BJ (cell line): ENCODE data around the gene TRIM71. TPM values are rescaled to one million over a fixed set of nuclear protein-coding genes. Genes with fewer than 3 reads are reported as not detected.

Source experiments
- CTCF ChIA-PET: fragments of 350-600 bp; formaldehyde crosslinking; extraction: SDS; loops from one replicate; lab custom pipeline; 2021; ENCODE audit warnings: antibody characterized with exemption, inconsistent platforms; lab: Yijun Ruan, JAX
- POLR2A ChIA-PET: fragments of 300-600 bp; sonication (Branson Sonifier 250); formaldehyde crosslinking; extraction: SDS; loops from one replicate; lab custom pipeline; 2021; ENCODE audit warnings: antibody characterized with exemption; lab: Charles Lee
- DNase-seq: peaks from one replicate; pipeline ENCODE4 v3.0.0-alpha.2; 2011; ENCODE audit warnings: low read depth
- H3K27me3 ChIP-seq: 2 replicates; pipeline ENCODE4 v1.6.0; 2011; ENCODE audit warnings: low read length; ENCODE audit not compliant: control insufficient read depth, insufficient read depth
- H3K36me3 ChIP-seq: 2 replicates; pipeline ENCODE4 v1.5.1; 2011; ENCODE audit warnings: low read length; ENCODE audit not compliant: control insufficient read depth, insufficient read depth
- H3K4me3 ChIP-seq: 2 replicates; pipeline ENCODE4 v1.5.1; 2011; ENCODE audit warnings: low read depth, mild to moderate bottlenecking, control low read depth, low read length
- CTCF ChIP-seq: IDR thresholded peaks from 2 replicates; pipeline ENCODE4 v1.5.1; 2011; ENCODE audit warnings: low read depth, mild to moderate bottlenecking, control low read depth, inconsistent platforms, low read length, moderate library complexity; ENCODE audit not compliant: insufficient read depth
- polyA plus RNA-seq: library from polyadenylated mRNA; depleted of rRNA; stranded (reverse); fragments of >200 nt; gene quantifications from 2 replicates; pipeline ENCODE4 v1.2.3, GENCODE V29; 2011

Gene TRIM71
- polyA plus RNA-seq, 1 experiment, result not detected

GRCh38 chr3:32840086-32840841 is 22.5 kb downstream of the TRIM71 start:
- Histone ChIP-seq H3K27me3 (peaks cover 12% of the 10 kb centered on the region), H3K36me3 (no peaks in the 10 kb centered on the region), H3K4me3 (no peak overlapping the region)
- TF ChIP-seq CTCF, result no peak
- CTCF ChIA-PET, result no interaction called here
- no peak for DNase-seq
- POLR2A ChIA-PET, result no interaction called here

- Histone ChIP-seq H3K27me3 (peaks cover 8% of the 10 kb centered on the region), H3K4me3 (no peak overlapping the region), H3K36me3 (no peaks in the 10 kb centered on the region)
- POLR2A ChIA-PET, result no interaction called here
- no peak for TF ChIP-seq CTCF
- no peak for DNase-seq
- CTCF ChIA-PET, result interaction anchor here (1.2 kb wide), 1 partner anchor 83 kb away, joined by 3 read pairs; no protein-coding TSS in a partner anchor
Observed at GRCh38 chr3:32841341-32841740, 23.5 kb downstream of the TRIM71 start.

GRCh38 chr3:32841867-32842470 is 24.2 kb downstream of the TRIM71 start:
- POLR2A ChIA-PET, result no interaction called here
- no peak for TF ChIP-seq CTCF
- H3K36me3 ChIP-seq, result no peaks in the 10 kb centered on the region
- CTCF ChIA-PET, result interaction anchor here (1.2 kb wide), 1 partner anchor 82 kb away, joined by 3 read pairs; no protein-coding TSS in a partner anchor
- no peak overlapping the region for H3K4me3 ChIP-seq
- H3K27me3 ChIP-seq, result peaks cover 5% of the 10 kb centered on the region; the same call in 1 of the 2 replicates
- DNase-seq, result no peak

- POLR2A ChIA-PET, result no interaction called here
- DNase-seq, result no peak
- TF ChIP-seq CTCF, result no peak
- CTCF ChIA-PET, result no interaction called here
- H3K36me3 ChIP-seq, result no peaks in the 10 kb centered on the region
- peaks cover 5% of the 10 kb centered on the region; the same call in 1 of the 2 replicates for H3K27me3 ChIP-seq
- H3K4me3 ChIP-seq, result no peak overlapping the region
Observed at GRCh38 chr3:32842531-32842931, 24.7 kb downstream of the TRIM71 start.

GRCh38 chr3:32842987-32843386 is 25.2 kb downstream of the TRIM71 start:
- no peak for TF ChIP-seq CTCF
- no peak for DNase-seq
- Histone ChIP-seq H3K36me3 (no peaks in the 10 kb centered on the region), H3K27me3 (peaks cover 5% of the 10 kb centered on the region; the same call in 1 of the 2 replicates), H3K4me3 (no peak overlapping the region)
- ChIA-PET CTCF (no interaction called here), POLR2A (no interaction called here)
